LNCAP (cell line): ENCODE results near the gene PPP1R2.

Experiments used
- TF ChIP-seq, protein P1 (sequence below): fragments of 450-650 bp; IDR thresholded peaks from 2 replicates; pipeline ENCODE4 v1.5.1; 2017; ENCODE audit warnings: mild to moderate bottlenecking

The PPP1R2 gene

DNA sequence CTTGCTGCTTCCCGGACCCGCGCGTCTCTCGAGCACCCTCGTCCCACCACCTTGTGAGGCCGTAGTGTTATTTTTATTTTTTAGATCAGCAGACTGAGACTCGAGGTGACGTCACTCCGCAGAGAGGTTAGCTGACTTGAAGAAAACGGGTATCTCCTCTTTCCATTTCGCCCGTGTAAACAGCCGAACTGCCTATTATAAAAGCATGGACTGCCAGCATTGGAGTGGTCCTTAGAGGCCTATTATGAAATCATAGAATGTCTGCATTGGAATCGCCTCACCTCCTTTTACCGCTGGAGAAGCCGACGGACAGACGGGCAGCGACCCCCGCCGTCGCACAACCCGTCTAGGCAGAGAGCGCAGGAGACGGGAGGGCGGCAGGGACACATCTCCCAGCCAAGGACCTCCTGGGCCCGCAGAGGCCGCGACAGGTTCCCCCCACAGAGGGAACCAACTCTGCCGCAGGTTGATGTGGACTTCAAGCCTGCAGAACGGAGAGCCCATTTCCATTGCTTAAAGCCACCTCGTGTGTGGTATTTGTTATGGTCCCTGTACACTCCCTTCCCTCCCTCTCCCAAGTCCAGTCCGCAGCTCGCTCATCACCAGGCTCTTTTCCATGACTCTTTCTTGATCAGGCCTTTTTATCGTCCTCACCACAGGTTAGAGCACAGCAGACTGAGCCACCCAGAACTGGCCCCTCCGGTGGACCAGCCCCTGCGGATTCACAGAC lies 540 bp upstream of the PPP1R2 start:
- TF ChIP-seq, protein P1, sequence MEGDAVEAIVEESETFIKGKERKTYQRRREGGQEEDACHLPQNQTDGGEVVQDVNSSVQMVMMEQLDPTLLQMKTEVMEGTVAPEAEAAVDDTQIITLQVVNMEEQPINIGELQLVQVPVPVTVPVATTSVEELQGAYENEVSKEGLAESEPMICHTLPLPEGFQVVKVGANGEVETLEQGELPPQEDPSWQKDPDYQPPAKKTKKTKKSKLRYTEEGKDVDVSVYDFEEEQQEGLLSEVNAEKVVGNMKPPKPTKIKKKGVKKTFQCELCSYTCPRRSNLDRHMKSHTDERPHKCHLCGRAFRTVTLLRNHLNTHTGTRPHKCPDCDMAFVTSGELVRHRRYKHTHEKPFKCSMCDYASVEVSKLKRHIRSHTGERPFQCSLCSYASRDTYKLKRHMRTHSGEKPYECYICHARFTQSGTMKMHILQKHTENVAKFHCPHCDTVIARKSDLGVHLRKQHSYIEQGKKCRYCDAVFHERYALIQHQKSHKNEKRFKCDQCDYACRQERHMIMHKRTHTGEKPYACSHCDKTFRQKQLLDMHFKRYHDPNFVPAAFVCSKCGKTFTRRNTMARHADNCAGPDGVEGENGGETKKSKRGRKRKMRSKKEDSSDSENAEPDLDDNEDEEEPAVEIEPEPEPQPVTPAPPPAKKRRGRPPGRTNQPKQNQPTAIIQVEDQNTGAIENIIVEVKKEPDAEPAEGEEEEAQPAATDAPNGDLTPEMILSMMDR: no peak

DNA sequence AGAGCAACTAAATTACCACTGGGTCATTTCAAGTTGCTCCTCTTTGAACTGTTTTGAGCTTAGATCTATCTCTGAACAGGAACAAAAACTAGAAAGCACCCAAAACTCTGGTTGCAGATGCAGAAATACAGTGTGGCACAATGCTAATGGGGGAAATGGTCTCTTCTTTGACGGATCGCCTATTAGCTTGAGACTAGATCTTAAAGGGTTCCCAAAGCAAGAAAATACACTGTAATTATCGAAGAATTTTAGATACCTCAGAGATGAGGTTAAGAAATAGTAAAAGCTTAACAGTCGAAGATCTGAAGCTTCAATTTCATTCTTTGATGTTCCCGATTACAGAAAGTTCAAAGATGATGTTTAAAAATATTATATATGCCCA lies 818 bp downstream of the PPP1R2 start:
- TF ChIP-seq, protein P1: no peak

DNA sequence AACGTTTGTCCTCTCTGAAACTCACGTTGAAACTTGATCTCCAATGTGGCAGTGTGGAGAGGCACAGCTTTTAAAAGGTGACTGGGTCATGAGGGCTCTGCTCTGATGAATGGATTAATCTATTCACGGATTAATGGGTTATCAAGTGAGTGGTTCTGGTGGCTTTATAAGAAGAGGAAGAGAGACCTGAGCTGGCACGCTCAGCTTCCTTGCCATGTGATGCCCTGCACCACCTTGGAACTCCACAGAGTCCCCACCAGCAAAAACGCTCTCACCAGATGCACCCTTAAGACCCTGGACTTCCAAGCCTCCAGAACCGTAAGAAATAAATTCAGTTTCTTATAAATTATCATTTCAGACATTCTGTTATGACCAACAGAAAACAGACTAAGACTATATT lies 2.6 kb downstream of the PPP1R2 start:
- TF ChIP-seq, protein P1: no peak

DNA sequence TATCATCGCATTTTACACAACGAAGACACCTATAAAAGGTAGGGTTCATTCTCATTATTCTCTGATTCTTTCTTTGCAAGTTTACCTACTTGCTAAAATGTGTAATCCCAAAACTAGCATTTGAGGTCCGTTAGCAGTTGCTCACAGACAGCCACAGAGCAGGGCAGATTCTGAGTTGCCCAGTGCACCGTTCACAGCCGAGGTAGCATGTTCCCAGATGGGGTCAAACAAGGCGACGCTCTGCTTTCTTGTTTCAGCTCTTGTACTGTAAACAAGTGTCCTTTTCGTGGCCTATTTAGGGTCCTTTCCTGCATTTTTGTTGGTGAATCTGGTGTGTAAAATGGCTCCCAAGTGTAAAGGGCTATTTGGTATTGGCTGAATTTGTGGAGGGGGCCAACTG lies 3.1 kb downstream of the PPP1R2 start:
- TF ChIP-seq, protein P1: no peak

DNA sequence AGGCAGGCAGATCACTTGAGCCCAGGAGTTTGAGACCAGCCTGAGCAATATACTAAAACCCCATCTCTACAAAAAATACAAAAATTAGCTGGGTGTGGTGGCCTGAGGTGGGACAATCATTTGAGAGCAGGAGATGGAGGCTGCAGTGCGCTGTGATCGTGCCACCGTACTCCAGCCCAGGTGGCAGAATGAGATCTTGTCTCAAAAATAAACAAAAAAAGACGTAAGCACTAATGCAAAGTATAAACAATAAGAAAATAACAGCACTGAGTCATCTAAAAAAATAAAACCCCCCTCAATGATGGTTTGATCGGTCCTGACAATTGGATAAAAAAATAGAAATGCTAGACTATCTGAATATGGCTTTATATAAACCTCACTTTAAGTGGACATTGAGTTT lies 3.6 kb downstream of the PPP1R2 start:
- TF ChIP-seq, protein P1: no peak

DNA sequence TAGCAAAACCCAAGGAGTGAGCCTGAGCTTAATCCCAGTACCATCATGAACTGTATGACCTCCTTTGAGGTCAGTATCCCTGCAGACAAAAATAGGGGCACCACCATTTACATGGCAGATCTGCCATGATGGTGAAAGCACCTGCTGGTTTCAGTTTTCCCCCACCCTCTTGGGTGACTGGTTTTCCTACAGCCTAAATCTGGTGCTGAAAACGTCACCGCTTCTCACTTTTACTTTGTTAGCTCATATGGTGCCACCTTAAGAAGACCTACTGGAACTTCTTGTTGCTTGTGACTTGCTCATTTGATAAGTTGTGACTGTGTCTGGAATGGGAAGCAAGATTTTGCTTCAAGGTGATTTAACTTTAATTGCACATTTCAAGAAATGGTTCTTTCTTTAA lies 5.1 kb downstream of the PPP1R2 start:
- TF ChIP-seq, protein P1: no peak

DNA sequence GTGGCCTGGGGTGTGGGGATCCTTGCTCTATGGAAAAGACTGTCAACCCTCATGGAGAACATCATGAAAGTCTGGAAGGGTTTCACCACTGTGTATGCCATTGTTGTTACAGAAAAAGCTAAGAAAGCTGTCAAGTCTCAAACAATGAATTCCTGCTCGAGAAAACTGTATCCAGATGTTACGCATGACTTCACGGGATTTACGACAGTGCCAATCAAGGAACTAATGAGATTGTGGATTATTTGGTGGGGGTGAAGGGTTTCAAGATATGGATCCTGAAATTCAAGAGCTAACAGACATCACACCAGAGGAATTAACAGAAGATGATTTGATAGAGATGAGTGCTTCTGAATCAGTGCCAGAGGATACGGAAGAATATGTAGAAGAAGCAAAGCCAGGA lies 7.8 kb downstream of the PPP1R2 start:
- TF ChIP-seq, protein P1: no peak

DNA sequence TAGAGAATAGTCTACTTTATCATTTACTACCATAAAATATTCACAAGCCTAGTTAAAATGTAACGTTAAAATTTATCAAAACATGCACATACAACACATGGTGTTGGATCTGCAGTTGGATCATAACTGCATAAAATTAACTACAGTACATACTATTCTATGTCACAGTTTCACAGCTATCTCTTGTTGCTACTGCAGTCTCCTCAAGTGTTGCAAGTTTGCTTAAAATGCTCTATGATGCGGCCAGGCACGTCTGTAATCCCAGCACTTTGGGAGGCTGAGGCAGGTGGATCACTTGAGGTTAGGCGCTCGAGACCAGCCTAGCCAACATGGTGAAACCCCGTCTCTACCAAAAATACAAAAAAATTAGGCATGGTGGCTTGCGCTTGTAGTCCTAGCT lies 10.3 kb downstream of the PPP1R2 start:
- TF ChIP-seq, protein P1: no peak
